Measurements from ENCODE around the gene PSME3IP1. TPM values are rescaled to one million over a fixed set of nuclear protein-coding genes. Genes with fewer than 3 reads are reported as not detected.
A peak's percentile ranks its signal among the peaks of the same experiment; 100 is the strongest.

The PSME3IP1 gene
- total and polyA plus RNA-seq, 2 experiments from 2014 or later = 78.0 to 105 TPM

- no peak overlapping the region for H3K4me3 Mint-ChIP-seq
- DNase-seq (ENCODE audit: low spot score) = no peak
- no peaks in the 10 kb centered on the region for H3F3A ChIP-seq (replicated peaks; ENCODE audit: low read depth)
- H3K4me1 Mint-ChIP-seq = peaks cover 8% of the 10 kb centered on the region
- TF ChIP-seq EZH2phosphoT487 (IDR thresholded peaks at IDR 0.05; ENCODE audit: unreplicated experiment) = no peak
- H3K9me3 Mint-ChIP-seq = peaks cover 13% of the 10 kb centered on the region
- no peaks in the 10 kb centered on the region for H3K27me3 Mint-ChIP-seq (ENCODE audit: insufficient read depth, low read depth, poor library complexity)
- no peak overlapping the region for H2AFZ ChIP-seq
- peaks cover 17% of the 10 kb centered on the region; the same call in 1 of the 2 replicates for H4K20me1 ChIP-seq (replicated peaks; ENCODE audit: insufficient read depth)
- peaks cover 78% of the 10 kb centered on the region for H3K79me2 ChIP-seq (replicated peaks; ENCODE audit: insufficient read depth)
- H3K27me3 ChIP-seq (ENCODE audit: insufficient read depth) = no peaks in the 10 kb centered on the region
- no peak overlapping the region for H3K27ac Mint-ChIP-seq
- H3K36me3 ChIP-seq (ENCODE audit: insufficient read depth) = no peaks in the 10 kb centered on the region
- H3K4me2 ChIP-seq = no peak overlapping the region
- peaks cover 4% of the 10 kb centered on the region; the same call in 1 of the 2 replicates for H3K4me1 ChIP-seq (ENCODE audit: insufficient read depth)
- ATAC-seq = no peak
- no peak overlapping the region for H3K4me3 ChIP-seq
- no peaks in the 10 kb centered on the region for H3K9me2 ChIP-seq (ENCODE audit: insufficient read depth)
- no peak overlapping the region for H3K27ac ChIP-seq (ENCODE audit: low read depth)
- peaks cover 17% of the 10 kb centered on the region for H3K36me3 Mint-ChIP-seq (ENCODE audit: low read depth)
Measured at GRCh38 chr16:57196753-57197152, 10.9 kb upstream of the PSME3IP1 start.

GRCh38 chr16:57196286-57196685 lies 10.4 kb upstream of the PSME3IP1 start:
- peaks cover 11% of the 10 kb centered on the region; the same call in 2 of the 3 replicates for H3K9me3 Mint-ChIP-seq
- H3F3A ChIP-seq (replicated peaks; ENCODE audit: low read depth) = no peaks in the 10 kb centered on the region
- H3K79me2 ChIP-seq (replicated peaks; ENCODE audit: insufficient read depth) = peaks cover 82% of the 10 kb centered on the region
- H3K36me3 ChIP-seq (ENCODE audit: insufficient read depth) = no peaks in the 10 kb centered on the region
- no peak overlapping the region for H2AFZ ChIP-seq
- peak overlapping the region; percentile 3; the same call in 1 of the 2 replicates for H3K4me2 ChIP-seq
- peaks cover 15% of the 10 kb centered on the region for H3K36me3 Mint-ChIP-seq (ENCODE audit: low read depth)
- no peak overlapping the region for H3K4me3 ChIP-seq
- peaks cover 8% of the 10 kb centered on the region for H3K4me1 Mint-ChIP-seq
- no peak overlapping the region for H3K4me3 Mint-ChIP-seq
- no peak for DNase-seq (ENCODE audit: low spot score)
- H4K20me1 ChIP-seq (replicated peaks; ENCODE audit: insufficient read depth) = peaks cover 20% of the 10 kb centered on the region
- no peak overlapping the region for H3K27ac ChIP-seq (ENCODE audit: low read depth)
- H3K4me1 ChIP-seq (ENCODE audit: insufficient read depth) = peaks cover 4% of the 10 kb centered on the region; the same call in 1 of the 2 replicates
- H3K27me3 Mint-ChIP-seq (ENCODE audit: insufficient read depth, low read depth, poor library complexity) = no peaks in the 10 kb centered on the region
- H3K9me2 ChIP-seq (ENCODE audit: insufficient read depth) = no peaks in the 10 kb centered on the region
- no peak for ATAC-seq
- no peak overlapping the region for H3K27ac Mint-ChIP-seq
- H3K27me3 ChIP-seq (ENCODE audit: insufficient read depth) = no peaks in the 10 kb centered on the region
- TF ChIP-seq ZNF331 (CRISPR knock-in tag; IDR thresholded peaks at IDR 0.05; ENCODE audit: low read depth) = no peak
- no peak for TF ChIP-seq POLR2AphosphoS5 (IDR thresholded peaks at IDR 0.05; ENCODE audit: low read depth)
- TF ChIP-seq REST (IDR thresholded peaks at IDR 0.05; ENCODE audit: unreplicated experiment) = no peak
- TF ChIP-seq EZH2 (IDR thresholded peaks at IDR 0.05; ENCODE audit: low read depth, unreplicated experiment) = no peak
- TF ChIP-seq EZH2phosphoT487 (IDR thresholded peaks at IDR 0.05; ENCODE audit: unreplicated experiment) = no peak
- TF ChIP-seq ETS1 (IDR thresholded peaks at IDR 0.05) = no peak
- no peak for TF ChIP-seq JUNB (IDR thresholded peaks at IDR 0.05; ENCODE audit: unreplicated experiment)
- TF ChIP-seq NANOG (IDR thresholded peaks at IDR 0.05; ENCODE audit: borderline replicate concordance) = no peak
- no peak for TF ChIP-seq ZNF114 (CRISPR knock-in tag; IDR thresholded peaks at IDR 0.05)
- no peak for TF ChIP-seq STAT1 (IDR thresholded peaks at IDR 0.05; ENCODE audit: unreplicated experiment)
- TF ChIP-seq CREB1 (CRISPR knock-in tag; IDR thresholded peaks at IDR 0.05; ENCODE audit: low read depth) = no peak
- TF ChIP-seq ZNF462 (CRISPR knock-in tag; IDR thresholded peaks at IDR 0.05) = no peak

Data from GM23338 (cell line).